WERI-Rb-1 (cell line): ENCODE data around the gene MAGOH.

Experiments used
- DNase-seq: peaks from one replicate; pipeline ENCODE4 v3.0.0-alpha.2; 2020
- H3K27ac ChIP-seq: fragments of 250-450 bp; sonication (Bioruptor Pico); 2 replicates; pipeline ENCODE4 v1.5.1; 2020; ENCODE audit warnings: mild to moderate bottlenecking, moderate library complexity
- H3K27me3 ChIP-seq: fragments of 250-450 bp; sonication (Bioruptor Pico); 2 replicates; pipeline ENCODE4 v1.5.1; 2021; ENCODE audit warnings: mild to moderate bottlenecking, low read depth, moderate library complexity; ENCODE audit not compliant: insufficient read depth, severe bottlenecking
- H3K36me3 ChIP-seq: fragments of 250-450 bp; sonication (Bioruptor Pico); 2 replicates; pipeline ENCODE4 v1.5.1; 2020; ENCODE audit warnings: mild to moderate bottlenecking, moderate library complexity
- H3K4me3 ChIP-seq: 2 replicates; pipeline ENCODE4 v1.5.1; 2011; ENCODE audit warnings: low read depth, mild to moderate bottlenecking, control low read depth, low read length
- H3K9me3 ChIP-seq: fragments of 250-450 bp; sonication (Bioruptor Pico); 2 replicates; pipeline ENCODE4 v1.5.1; 2021; ENCODE audit warnings: mild to moderate bottlenecking, moderate library complexity; ENCODE audit not compliant: severe bottlenecking
- TF ChIP-seq, protein P1 (sequence below): IDR thresholded peaks from 2 replicates; pipeline ENCODE4 v1.5.1; 2011; ENCODE audit warnings: low read depth, mild to moderate bottlenecking, control low read depth, inconsistent platforms, low read length

The MAGOH gene

DNA sequence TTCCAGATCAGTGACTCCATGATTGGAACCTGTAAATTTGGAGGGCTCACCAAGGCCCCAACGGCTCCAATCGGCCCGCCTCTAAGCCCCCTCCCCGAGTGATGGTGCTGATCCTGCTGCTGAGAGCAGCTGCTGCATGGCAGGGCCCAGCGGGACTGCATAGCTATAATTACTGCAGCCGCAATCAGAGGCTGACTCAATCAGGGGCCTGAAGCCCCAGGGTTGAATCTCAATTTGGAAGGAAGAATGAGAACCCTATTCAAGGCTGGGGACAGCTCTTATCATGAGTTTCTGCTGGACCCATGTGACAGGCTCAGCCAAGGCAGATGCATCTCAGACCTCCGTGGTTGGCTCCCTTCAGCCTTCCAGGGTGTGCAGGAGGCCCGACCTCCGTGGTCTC lies 42.8 kb upstream of the MAGOH start:
- peak overlapping the region; percentile 82 for H3K27ac ChIP-seq
- DNase-seq: no peak
- no peak overlapping the region for H3K4me3 ChIP-seq
- TF ChIP-seq, protein P1, sequence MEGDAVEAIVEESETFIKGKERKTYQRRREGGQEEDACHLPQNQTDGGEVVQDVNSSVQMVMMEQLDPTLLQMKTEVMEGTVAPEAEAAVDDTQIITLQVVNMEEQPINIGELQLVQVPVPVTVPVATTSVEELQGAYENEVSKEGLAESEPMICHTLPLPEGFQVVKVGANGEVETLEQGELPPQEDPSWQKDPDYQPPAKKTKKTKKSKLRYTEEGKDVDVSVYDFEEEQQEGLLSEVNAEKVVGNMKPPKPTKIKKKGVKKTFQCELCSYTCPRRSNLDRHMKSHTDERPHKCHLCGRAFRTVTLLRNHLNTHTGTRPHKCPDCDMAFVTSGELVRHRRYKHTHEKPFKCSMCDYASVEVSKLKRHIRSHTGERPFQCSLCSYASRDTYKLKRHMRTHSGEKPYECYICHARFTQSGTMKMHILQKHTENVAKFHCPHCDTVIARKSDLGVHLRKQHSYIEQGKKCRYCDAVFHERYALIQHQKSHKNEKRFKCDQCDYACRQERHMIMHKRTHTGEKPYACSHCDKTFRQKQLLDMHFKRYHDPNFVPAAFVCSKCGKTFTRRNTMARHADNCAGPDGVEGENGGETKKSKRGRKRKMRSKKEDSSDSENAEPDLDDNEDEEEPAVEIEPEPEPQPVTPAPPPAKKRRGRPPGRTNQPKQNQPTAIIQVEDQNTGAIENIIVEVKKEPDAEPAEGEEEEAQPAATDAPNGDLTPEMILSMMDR: no peak
- H3K36me3 ChIP-seq: peaks cover 74% of the 10 kb centered on the region
- no peaks in the 10 kb centered on the region for H3K9me3 ChIP-seq
- no peaks in the 10 kb centered on the region for H3K27me3 ChIP-seq

DNA sequence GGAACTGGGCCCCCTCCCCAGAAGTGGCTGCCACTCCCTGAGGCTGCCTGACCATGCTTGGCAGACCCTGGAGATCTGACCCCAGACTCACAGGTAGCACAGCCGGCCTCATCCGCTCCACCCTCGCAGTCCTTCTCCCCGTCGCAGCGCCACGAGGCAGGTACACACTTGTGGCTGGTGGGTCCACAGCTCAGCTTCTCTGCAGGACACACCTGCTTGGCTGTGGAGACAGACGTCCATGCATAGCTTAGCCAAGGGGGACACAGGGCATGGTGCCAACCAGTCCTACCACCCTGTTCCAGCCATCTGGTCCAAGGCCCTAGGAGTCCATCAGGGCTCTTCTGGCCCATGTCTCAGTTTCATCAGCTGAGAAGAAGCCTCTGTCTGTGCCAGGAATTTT lies 42.2 kb upstream of the MAGOH start:
- Histone ChIP-seq H3K4me3 (no peak overlapping the region), H3K9me3 (no peaks in the 10 kb centered on the region), H3K27ac (peak overlapping the region; percentile 82), H3K36me3 (peaks cover 75% of the 10 kb centered on the region), H3K27me3 (no peaks in the 10 kb centered on the region)
- TF ChIP-seq, protein P1: no peak
- DNase-seq: no peak

GRCh38 chr1:53279296-53280200 lies 41.2 kb upstream of the MAGOH start:
- DNase-seq: peak; percentile 89
- H3K27me3 ChIP-seq: no peaks in the 10 kb centered on the region
- TF ChIP-seq, protein P1: no peak
- H3K36me3 ChIP-seq: peaks cover 75% of the 10 kb centered on the region
- no peak overlapping the region for H3K4me3 ChIP-seq
- H3K27ac ChIP-seq: peak overlapping the region; percentile 82
- H3K9me3 ChIP-seq: no peaks in the 10 kb centered on the region

- peak; percentile 64 for DNase-seq
- Histone ChIP-seq H3K9me3 (no peaks in the 10 kb centered on the region), H3K27ac (peak overlapping the region; percentile 82), H3K27me3 (no peaks in the 10 kb centered on the region), H3K36me3 (peaks cover 81% of the 10 kb centered on the region), H3K4me3 (no peak overlapping the region)
- TF ChIP-seq, protein P1: peak; percentile 71
Measured at GRCh38 chr1:53278298-53278725, 40.0 kb upstream of the MAGOH start.

DNA sequence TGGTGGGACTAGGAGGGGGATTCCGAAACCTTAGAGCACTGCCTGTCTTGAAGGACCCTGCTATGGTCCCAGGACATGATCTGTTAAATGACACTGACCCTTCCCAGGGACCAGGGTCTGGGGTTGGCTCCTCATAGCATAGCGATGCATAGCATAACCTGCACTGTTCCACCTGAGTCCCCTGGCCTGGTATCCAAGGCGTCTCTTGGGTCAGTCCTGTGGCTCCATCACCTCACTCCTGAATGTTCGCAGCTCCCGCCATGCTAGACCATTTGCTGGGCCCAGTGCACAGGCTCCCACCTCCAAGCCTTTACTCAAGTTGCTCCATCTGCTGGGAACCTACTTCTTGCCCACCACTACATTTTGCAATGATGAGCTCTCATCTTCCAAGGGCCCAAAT lies 39.0 kb upstream of the MAGOH start:
- H3K4me3 ChIP-seq: no peak overlapping the region
- DNase-seq: no peak
- peaks cover 84% of the 10 kb centered on the region for H3K36me3 ChIP-seq
- TF ChIP-seq, protein P1: no peak
- no peaks in the 10 kb centered on the region for H3K9me3 ChIP-seq
- no peak overlapping the region for H3K27ac ChIP-seq
- no peaks in the 10 kb centered on the region for H3K27me3 ChIP-seq
